ENCODE results near the gene ATF2.

ATF2 gene

DNA sequence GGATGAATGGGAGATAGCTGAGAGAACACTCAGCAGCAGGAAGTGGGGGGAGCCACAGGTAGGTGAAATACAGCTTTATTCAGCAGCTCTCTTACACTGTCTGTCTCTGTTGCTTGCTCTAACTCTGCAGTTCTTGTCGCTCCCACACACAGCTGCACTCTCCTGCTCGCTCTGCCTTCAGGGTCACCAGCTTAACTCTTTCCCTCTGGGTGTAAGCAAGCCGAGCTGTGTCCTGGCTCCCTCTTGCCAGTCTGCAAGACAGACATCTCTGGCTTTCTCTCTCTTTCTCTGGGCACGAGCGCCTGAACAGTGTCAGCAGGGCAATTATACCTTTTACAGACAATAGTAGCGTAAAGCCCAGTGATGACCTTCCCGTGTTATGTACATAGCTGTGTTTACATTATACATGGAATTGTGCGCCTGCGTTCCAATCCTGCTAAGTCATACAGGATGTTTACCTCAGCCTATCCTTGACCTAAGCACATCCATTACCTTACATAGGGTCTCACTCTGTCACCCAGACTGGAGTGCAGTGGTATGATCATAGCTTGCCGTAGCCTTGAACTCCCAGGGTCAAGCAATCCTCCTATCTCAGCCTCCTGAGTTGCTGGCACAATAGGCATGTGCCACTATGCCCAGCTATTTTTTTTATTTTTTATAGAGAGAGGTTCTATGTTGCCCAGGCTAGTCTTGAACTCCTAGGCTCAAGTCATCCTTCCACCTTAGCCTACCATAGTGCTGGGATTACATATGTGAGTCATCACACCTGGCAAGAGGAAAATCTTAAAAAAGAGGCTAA is 105.0 kb downstream of the ATF2 start:
- TF ChIP-seq, protein P1, sequence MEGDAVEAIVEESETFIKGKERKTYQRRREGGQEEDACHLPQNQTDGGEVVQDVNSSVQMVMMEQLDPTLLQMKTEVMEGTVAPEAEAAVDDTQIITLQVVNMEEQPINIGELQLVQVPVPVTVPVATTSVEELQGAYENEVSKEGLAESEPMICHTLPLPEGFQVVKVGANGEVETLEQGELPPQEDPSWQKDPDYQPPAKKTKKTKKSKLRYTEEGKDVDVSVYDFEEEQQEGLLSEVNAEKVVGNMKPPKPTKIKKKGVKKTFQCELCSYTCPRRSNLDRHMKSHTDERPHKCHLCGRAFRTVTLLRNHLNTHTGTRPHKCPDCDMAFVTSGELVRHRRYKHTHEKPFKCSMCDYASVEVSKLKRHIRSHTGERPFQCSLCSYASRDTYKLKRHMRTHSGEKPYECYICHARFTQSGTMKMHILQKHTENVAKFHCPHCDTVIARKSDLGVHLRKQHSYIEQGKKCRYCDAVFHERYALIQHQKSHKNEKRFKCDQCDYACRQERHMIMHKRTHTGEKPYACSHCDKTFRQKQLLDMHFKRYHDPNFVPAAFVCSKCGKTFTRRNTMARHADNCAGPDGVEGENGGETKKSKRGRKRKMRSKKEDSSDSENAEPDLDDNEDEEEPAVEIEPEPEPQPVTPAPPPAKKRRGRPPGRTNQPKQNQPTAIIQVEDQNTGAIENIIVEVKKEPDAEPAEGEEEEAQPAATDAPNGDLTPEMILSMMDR (IDR thresholded peaks at IDR 0.05; ENCODE audit: control insufficient read depth, insufficient read depth, low read depth, low read length, missing control alignments): no peak
- no peak for DNase-seq (ENCODE audit: low read depth)
- H3K4me3 ChIP-seq (ENCODE audit: control insufficient read depth, low read depth, low read length): no peak overlapping the region

DNA sequence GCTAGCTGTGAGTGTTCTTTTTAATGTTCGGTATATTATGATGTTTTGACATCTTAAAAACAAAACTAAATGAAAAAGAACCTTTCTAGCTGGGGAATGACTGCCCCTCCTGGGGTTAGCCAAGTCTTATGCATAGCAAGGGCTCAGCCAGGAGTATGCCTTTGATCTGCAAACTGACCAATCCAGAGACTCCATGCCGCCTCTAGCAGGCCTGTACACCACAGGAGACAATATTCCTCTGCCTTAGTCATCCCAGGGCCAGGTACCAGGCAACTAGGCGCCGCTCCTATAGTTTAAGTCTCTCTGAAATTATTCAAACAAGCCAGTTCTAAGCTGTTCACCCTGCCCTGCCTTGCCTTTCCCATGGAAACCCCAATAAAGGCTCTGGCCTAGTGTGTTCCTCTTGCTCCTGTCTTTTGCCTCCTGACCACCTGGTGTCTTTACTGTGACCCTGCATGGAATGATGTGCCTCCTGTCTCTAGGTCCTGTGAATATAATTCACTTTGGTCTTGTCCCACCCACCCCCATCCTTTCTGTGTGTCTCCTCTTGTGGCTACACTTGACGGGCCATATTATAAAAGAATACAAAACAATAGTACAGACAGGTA is 110.8 kb downstream of the ATF2 start:
- TF ChIP-seq, protein P1 (IDR thresholded peaks at IDR 0.05; ENCODE audit: control insufficient read depth, insufficient read depth, low read depth, low read length, missing control alignments): no peak
- H3K4me3 ChIP-seq (ENCODE audit: control insufficient read depth, low read depth, low read length): no peak overlapping the region

DNA sequence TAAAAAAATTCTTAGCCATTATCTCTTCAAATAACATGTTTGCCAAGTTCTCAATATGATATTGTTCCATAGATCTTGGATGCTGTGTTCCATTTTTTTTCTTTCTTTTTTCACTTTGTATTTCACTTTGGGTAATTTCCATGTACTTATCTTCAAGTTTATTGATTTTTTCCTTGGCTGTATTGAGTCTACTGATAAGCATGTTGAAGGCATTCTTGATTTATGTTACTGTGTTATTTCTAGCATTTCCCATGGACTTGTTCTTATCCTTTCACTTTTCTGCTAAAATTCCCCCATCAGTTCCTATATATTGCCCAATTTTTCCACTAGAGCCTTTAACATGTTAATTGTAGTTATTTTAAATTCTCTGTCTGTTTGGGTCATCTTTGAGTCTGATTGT is 112.0 kb downstream of the ATF2 start:
- TF ChIP-seq, protein P1 (IDR thresholded peaks at IDR 0.05; ENCODE audit: control insufficient read depth, insufficient read depth, low read depth, low read length, missing control alignments): no peak
- DNase-seq (ENCODE audit: low read depth): no peak
- no peak overlapping the region for H3K4me3 ChIP-seq (ENCODE audit: control insufficient read depth, low read depth, low read length)

More for the DNA sequence above, 110.8 kb downstream of the ATF2 start:
- DNase-seq (ENCODE audit: low read depth): no peak

DNA sequence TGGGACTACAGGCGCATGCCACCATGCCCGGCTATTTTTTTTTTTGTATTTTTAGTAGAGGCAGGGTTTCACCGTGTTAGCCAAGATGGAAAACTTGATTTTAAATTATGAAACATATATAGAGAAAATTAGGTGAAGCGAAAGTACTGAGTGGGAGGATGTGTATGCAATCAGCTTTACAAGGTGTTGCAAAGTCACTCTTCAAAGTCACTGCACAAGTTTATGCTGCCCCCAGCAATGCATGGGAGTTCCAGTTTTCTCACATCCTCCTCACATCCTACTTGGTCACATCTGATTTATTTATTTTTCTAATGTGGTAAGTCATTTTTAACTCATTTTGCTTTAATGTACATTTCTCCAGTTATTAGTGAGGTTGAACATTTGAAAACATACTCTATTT is 113.7 kb downstream of the ATF2 start:
- TF ChIP-seq, protein P1 (IDR thresholded peaks at IDR 0.05; ENCODE audit: control insufficient read depth, insufficient read depth, low read depth, low read length, missing control alignments): no peak
- H3K4me3 ChIP-seq (ENCODE audit: control insufficient read depth, low read depth, low read length): no peak overlapping the region
- no peak for DNase-seq (ENCODE audit: low read depth)

DNA sequence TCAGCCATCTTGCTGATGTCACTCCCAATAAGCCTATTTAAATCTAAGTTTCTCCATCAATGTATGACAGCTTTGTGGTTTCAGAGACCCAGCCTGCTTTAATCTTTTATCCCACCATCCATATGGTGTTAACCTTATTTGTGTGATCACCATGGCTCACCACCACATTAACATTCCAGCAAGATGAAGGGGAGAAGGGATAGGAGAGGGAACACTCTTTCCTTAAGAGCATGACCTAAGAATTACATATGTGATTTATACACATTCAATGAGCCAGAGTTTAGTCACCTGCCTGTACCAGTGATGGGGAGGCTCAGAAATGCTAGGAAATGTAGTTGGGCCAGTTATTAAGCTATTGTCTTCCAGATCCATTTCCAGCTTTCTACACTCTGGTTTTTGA is 118.3 kb downstream of the ATF2 start:
- TF ChIP-seq, protein P1 (IDR thresholded peaks at IDR 0.05; ENCODE audit: control insufficient read depth, insufficient read depth, low read depth, low read length, missing control alignments): no peak
- no peak for DNase-seq (ENCODE audit: low read depth)
- no peak overlapping the region for H3K4me3 ChIP-seq (ENCODE audit: control insufficient read depth, low read depth, low read length)

DNA sequence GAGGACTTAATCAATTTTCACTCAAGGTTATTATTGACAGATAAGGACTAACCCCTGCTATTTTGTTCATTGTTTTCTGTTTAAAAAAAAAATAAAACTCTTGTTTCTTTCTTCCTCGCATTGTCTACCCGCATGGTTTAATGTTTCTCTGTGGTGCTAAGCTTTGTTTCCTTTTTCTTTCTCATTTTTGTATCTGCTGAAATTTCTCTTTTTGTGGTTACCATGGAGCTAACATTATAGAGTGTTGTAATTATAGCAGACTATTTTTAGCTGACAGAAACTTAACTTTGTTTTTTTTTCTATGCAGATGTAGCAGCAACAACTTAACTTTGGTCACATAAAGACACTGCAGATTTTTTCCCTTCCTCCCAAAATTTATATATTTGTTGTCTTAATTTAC is 119.7 kb downstream of the ATF2 start:
- DNase-seq (ENCODE audit: low read depth): no peak
- no peak overlapping the region for H3K4me3 ChIP-seq (ENCODE audit: control insufficient read depth, low read depth, low read length)
- TF ChIP-seq, protein P1 (IDR thresholded peaks at IDR 0.05; ENCODE audit: control insufficient read depth, insufficient read depth, low read depth, low read length, missing control alignments): no peak
